DOHH2 (cell line): ENCODE data around the gene SLC15A4.

Experiments
- EZH2phosphoT487 ChIP-seq: fragments of 200-600 bp; sonication (generic); IDR thresholded peaks from 2 replicates; pipeline ENCODE4 v1.6.1; 2017; ENCODE audit warnings: borderline replicate concordance, mild to moderate bottlenecking, antibody characterized with exemption, low read length, moderate library complexity, mixed read lengths
- TF ChIP-seq, protein P1 (sequence below): fragments of 200-600 bp; sonication (generic); IDR thresholded peaks from one replicate; pipeline ENCODE4 v1.5.1; 2014; ENCODE audit warnings: antibody characterized with exemption, mild to moderate bottlenecking, low read depth, low read length; ENCODE audit not compliant: poor library complexity, severe bottlenecking

DNA sequence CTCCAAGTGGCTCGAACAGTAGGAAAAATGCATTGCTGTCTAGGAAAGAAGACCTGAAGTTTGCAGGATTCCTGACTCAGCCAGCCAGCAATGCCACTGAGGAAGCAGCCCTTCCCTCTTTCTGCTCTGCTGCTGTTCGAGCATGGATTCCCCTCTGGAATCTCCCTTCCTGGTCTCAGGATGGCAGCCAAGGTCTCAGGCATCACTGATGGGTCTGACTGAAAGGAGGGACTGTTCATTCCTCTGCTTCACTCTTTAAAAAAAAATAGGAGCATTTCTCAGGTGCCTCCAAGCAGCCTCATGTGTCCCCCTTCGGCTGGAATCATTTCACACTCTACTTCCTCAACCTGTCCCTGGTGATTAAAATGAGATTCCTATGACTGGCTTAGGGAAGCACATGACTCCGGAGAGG lies 62.4 kb downstream of the SLC15A4 start:
- TF ChIP-seq, protein P1, sequence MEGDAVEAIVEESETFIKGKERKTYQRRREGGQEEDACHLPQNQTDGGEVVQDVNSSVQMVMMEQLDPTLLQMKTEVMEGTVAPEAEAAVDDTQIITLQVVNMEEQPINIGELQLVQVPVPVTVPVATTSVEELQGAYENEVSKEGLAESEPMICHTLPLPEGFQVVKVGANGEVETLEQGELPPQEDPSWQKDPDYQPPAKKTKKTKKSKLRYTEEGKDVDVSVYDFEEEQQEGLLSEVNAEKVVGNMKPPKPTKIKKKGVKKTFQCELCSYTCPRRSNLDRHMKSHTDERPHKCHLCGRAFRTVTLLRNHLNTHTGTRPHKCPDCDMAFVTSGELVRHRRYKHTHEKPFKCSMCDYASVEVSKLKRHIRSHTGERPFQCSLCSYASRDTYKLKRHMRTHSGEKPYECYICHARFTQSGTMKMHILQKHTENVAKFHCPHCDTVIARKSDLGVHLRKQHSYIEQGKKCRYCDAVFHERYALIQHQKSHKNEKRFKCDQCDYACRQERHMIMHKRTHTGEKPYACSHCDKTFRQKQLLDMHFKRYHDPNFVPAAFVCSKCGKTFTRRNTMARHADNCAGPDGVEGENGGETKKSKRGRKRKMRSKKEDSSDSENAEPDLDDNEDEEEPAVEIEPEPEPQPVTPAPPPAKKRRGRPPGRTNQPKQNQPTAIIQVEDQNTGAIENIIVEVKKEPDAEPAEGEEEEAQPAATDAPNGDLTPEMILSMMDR = no peak
- no peak for TF ChIP-seq EZH2phosphoT487
